Measurements from ENCODE around the gene GON4L. TPM values are rescaled to one million over a fixed set of nuclear protein-coding genes. Genes with fewer than 3 reads are reported as not detected.

The GON4L gene
- total and polyA plus RNA-seq, 2 donors from 2014 or later = 14.2 to 62.1 TPM

DNA sequence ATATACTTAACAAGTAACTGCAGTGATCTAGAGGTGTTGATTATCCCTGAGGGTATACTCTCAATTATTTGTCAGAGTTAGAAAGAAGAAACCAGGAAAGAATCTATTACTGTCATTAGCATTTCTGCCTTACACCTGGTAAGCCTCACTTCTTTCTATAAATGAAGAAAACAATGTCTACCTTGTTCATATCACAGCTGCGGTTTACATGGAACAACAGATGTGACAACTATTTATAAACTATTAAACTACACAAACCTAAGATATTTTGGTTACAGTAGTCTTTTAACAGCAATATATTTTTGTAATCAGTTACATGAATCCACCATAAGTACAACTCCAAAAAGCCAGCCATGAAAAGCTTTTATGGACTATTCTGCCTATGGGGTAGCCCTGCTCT lies 40.7 kb downstream of the GON4L start:
- TF ChIP-seq, protein P1, sequence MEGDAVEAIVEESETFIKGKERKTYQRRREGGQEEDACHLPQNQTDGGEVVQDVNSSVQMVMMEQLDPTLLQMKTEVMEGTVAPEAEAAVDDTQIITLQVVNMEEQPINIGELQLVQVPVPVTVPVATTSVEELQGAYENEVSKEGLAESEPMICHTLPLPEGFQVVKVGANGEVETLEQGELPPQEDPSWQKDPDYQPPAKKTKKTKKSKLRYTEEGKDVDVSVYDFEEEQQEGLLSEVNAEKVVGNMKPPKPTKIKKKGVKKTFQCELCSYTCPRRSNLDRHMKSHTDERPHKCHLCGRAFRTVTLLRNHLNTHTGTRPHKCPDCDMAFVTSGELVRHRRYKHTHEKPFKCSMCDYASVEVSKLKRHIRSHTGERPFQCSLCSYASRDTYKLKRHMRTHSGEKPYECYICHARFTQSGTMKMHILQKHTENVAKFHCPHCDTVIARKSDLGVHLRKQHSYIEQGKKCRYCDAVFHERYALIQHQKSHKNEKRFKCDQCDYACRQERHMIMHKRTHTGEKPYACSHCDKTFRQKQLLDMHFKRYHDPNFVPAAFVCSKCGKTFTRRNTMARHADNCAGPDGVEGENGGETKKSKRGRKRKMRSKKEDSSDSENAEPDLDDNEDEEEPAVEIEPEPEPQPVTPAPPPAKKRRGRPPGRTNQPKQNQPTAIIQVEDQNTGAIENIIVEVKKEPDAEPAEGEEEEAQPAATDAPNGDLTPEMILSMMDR (IDR thresholded peaks at IDR 0.05; ENCODE audit: borderline replicate concordance, extremely low read depth, insufficient read depth) = no peak
- no peak overlapping the region for H3K4me3 ChIP-seq (ENCODE audit: low read length in 3 of 3)
- H3K27ac ChIP-seq (ENCODE audit: low read depth in 2 of 2, low read length in 2 of 2) = no peak overlapping the region
- H3K4me1 ChIP-seq (ENCODE audit: control insufficient read depth in 2 of 3, insufficient read depth in 2 of 3, low read depth in 1 of 3, low read length in 3 of 3) = no peaks in the 10 kb centered on the region
- H3K27me3 ChIP-seq (ENCODE audit: control insufficient read depth, insufficient read depth, low read length) = no peaks in the 10 kb centered on the region
- DNase-seq (no peak), FAIRE-seq (no peak)
- intact Hi-C loops (cut with DNase I) = no loop called here
- no peaks in the 10 kb centered on the region for H3K9me3 ChIP-seq (ENCODE audit: control insufficient read depth in 2 of 3, insufficient read depth in 1 of 3, low read length in 3 of 3)
- no peak overlapping the region for H3K9ac ChIP-seq (ENCODE audit: low read length in 3 of 3)
- H3K36me3 ChIP-seq (ENCODE audit: control insufficient read depth in 2 of 3, insufficient read depth in 3 of 3, low read length in 3 of 3) = peaks cover 3 to 31% (median 19%) of the 10 kb centered on the region in 3 donors

DNA sequence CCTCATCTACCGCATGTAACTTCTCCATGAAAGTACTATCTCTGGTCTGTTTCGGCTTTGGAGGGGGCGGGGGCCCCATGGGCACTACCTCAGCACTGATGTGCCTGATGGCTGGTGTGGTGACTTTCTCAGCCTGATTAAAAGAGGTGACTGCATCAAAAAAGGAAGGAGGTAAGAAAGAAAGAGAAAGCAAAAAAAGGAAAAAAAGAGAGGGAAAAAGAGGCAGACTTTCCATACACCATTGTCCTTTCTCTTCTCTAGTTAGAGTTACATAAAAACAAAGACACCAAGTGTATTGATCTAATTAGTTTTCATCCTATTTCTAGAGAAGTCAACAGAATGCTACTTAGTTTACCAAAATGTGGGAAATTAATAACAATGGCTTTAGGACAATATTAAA lies 43.3 kb downstream of the GON4L start:
- TF ChIP-seq, protein P1 (IDR thresholded peaks at IDR 0.05; ENCODE audit: borderline replicate concordance, extremely low read depth, insufficient read depth) = no peak
- FAIRE-seq (no peak), DNase-seq (no peak)
- Histone ChIP-seq H3K27ac (ENCODE audit: low read depth in 2 of 2, low read length in 2 of 2) (no peak overlapping the region), H3K4me3 (ENCODE audit: low read length in 3 of 3) (no peak overlapping the region), H3K27me3 (ENCODE audit: control insufficient read depth, insufficient read depth, low read length) (no peaks in the 10 kb centered on the region), H3K4me1 (ENCODE audit: control insufficient read depth in 2 of 3, insufficient read depth in 2 of 3, low read depth in 1 of 3, low read length in 3 of 3) (no peaks in the 10 kb centered on the region), H3K9ac (ENCODE audit: low read length in 3 of 3) (no peak overlapping the region), H3K9me3 (ENCODE audit: control insufficient read depth in 2 of 3, insufficient read depth in 1 of 3, low read length in 3 of 3) (no peaks in the 10 kb centered on the region), H3K36me3 (ENCODE audit: control insufficient read depth in 2 of 3, insufficient read depth in 3 of 3, low read length in 3 of 3) (peaks cover 0 to 17% (median 12%) of the 10 kb centered on the region in 3 donors)
- intact Hi-C loops (cut with DNase I) = no loop called here

DNA sequence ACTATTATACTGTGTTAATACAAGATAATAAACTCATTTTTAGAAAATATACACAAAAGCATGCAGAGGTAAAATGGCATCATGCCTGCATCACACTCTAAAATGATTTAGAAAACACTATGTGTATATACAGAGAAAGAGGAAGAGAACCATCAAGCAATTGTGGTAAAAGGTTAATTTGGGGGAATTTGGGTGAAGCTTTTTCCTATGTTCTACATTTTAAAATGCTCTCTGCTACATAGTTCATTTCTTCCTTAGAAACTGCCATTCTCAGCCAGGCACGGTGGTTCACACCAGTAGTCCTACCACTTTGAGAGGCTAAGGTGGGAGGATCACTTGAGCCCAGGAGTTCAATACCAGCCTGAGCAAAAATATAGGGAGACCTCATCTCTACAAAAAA lies 44.1 kb downstream of the GON4L start:
- Histone ChIP-seq H3K27ac (ENCODE audit: low read depth in 2 of 2, low read length in 2 of 2) (no peak overlapping the region), H3K9me3 (ENCODE audit: control insufficient read depth in 2 of 3, insufficient read depth in 1 of 3, low read length in 3 of 3) (no peaks in the 10 kb centered on the region), H3K9ac (ENCODE audit: low read length in 3 of 3) (no peak overlapping the region), H3K36me3 (ENCODE audit: control insufficient read depth in 2 of 3, insufficient read depth in 3 of 3, low read length in 3 of 3) (peaks cover 0 to 21% (median 9%) of the 10 kb centered on the region in 3 donors), H3K4me1 (ENCODE audit: control insufficient read depth in 2 of 3, insufficient read depth in 2 of 3, low read depth in 1 of 3, low read length in 3 of 3) (no peaks in the 10 kb centered on the region), H3K4me3 (ENCODE audit: low read length in 3 of 3) (no peak overlapping the region), H3K27me3 (ENCODE audit: control insufficient read depth, insufficient read depth, low read length) (no peaks in the 10 kb centered on the region)
- DNase-seq (no peak), FAIRE-seq (no peak)
- intact Hi-C loops (cut with DNase I) = no loop called here
- TF ChIP-seq, protein P1 (IDR thresholded peaks at IDR 0.05; ENCODE audit: borderline replicate concordance, extremely low read depth, insufficient read depth) = no peak

DNA sequence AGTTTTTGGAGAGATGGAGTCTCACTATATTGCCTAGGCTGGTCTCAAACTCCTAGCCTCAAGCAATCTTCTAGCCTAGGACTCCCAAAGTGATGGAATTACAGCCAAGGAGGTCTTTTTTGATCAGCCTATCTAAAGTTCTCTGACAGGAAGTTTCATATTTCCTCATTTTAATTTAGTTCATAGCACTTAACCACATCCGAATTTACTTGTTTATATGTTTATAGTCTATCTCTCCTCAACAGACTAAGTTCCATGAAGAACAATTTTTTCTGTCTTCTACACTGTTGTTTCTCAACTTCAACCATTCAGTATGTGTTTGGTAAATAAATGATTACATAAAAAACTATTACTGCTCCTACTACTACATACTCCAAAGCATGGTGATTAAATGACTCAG lies 47.9 kb downstream of the GON4L start:
- Histone ChIP-seq H3K4me3 (ENCODE audit: low read length in 3 of 3) (no peak overlapping the region), H3K27me3 (ENCODE audit: control insufficient read depth, insufficient read depth, low read length) (no peaks in the 10 kb centered on the region), H3K9me3 (ENCODE audit: control insufficient read depth in 2 of 3, insufficient read depth in 1 of 3, low read length in 3 of 3) (no peaks in the 10 kb centered on the region), H3K27ac (ENCODE audit: low read depth in 2 of 2, low read length in 2 of 2) (no peak overlapping the region), H3K4me1 (ENCODE audit: control insufficient read depth in 2 of 3, insufficient read depth in 2 of 3, low read depth in 1 of 3, low read length in 3 of 3) (no peaks in the 10 kb centered on the region), H3K9ac (ENCODE audit: low read length in 3 of 3) (no peak overlapping the region), H3K36me3 (ENCODE audit: control insufficient read depth in 2 of 3, insufficient read depth in 3 of 3, low read length in 3 of 3) (peaks cover 2 to 33% (median 11%) of the 10 kb centered on the region in 3 donors)
- FAIRE-seq (no peak), DNase-seq (no peak)
- intact Hi-C loops (cut with DNase I) = no loop called here
- TF ChIP-seq, protein P1 (IDR thresholded peaks at IDR 0.05; ENCODE audit: borderline replicate concordance, extremely low read depth, insufficient read depth) = no peak

All from kidney (tissue), 14 donors.